ENCODE measurements around the gene PELI2.

The PELI2 gene

DNA sequence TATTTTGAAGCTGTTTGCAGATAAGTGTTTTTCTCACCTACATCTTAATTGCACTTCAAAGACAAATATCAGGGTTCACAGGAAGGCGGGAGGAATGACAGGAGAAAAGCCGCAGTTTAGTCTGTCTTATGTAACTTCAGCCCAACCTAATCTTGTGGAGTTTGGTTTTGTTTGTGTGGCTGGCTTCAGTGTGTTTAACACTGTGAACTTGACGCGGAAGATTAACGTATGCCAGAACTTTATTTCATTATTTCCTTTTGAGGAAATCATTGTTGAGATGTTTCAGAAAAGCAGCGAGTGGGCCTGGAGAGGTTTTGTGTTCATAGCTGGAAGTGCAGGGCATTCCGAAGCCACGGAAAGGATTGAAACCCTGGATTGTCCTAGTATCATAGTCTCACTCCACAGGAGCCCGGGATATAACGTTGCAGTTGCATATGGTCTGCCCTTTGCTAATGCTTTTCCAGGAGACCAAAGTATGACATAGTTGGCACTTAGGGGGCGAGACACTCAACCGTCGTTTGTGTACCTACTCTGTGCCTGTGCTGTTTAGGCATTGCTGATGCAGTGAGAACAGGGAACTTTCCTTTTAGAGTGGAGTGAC lies 2.0 kb downstream of the PELI2 start:
- DNase-seq, result no peak

DNA sequence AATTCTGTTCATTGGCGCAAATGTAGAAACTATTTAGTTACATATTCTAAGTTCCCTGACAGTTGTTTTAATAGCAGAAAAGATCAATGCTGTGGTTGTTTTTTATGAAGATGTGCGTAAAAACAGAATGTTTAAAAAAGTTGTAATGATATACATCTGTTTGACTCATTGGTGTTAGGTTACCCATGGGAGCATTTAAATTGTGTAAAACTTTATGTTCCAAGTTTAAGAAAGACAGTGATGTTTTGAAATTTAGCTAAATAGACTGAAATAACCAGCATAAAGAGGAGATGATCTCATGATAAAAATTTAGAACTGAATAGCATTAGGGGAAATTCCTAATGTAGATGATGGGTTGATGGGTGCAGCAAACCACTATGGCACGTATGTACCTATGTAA lies 3.6 kb downstream of the PELI2 start:
- DNase-seq, result no peak

DNA sequence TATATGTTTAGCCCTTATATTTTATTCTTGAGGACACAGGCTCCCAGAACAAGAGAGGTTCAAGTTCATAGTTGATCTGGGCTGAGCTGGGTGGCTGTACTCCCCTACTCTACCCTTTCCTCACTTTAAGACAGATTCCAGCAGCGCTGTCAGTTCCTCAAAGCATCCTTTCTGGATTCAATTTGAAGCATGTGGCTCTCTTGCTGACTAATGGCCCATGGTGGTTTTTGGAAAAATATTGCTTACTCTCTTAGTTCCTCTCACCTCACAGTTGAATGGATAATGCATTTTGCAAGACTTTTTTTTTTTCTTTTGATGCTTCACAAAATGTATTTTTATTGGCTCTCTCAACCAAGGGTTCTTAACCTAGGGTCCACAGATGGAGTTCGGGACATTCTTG lies 4.1 kb downstream of the PELI2 start:
- DNase-seq, result no peak

DNA sequence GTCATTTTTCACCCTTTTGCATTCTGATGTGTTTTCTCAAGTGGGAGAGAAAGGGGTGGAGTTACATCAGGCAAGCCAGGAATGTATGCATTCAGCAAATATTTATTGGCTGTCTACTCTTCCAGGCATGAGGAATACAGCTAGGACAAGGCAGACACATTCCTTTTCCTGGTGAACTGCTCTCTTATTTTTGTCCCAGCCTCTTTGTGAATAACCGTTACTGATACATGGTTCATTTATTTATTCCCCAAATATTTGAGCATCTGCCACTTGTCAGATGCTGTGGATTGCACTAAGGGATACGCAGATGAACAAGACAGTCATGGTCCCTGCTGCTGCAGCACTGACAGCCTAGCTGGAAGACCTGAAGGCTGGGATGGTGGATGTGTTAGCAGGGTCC lies 6.1 kb downstream of the PELI2 start:
- DNase-seq, result no peak

DNA sequence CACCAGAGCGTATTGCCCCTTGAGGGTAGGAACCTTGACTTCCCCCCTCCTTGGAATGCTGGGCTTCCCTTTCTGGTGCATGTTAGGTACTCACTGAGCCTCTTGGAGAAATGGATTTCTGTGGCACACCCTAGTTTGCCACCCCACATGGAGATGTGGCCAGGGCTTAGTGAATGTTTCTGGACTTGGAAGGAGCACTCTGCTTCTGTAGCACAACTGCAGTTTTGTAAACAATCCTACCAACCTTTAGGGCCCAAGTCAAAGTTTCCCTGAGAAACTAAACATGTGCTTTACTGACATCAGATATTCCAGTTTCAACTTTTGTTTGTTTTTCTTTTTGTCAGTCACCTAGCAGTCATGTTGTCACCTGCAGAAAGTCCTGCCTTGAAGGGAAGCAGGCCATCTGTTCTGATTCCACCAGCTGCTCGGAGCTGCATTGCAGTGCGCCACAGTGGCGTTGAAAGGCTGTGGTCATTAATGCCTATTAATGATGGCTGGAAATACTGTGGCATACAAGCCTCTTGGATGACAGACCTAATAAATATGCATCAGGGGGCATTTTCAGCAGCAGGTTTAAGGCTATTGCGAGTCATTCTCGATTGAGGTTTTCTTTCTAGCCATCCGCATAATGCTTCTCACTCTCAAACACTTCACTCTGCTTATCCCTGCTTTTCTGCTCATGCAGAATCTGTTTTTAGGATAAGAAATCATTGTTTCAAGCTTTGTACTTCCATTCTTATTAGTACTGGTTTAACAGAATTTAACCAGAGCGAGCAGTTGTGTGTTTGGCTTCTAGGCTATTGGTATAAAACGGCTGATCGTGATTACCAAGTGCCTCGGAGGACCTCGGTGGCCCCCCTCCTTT lies 7.8 kb downstream of the PELI2 start:
- no peak for DNase-seq

DNA sequence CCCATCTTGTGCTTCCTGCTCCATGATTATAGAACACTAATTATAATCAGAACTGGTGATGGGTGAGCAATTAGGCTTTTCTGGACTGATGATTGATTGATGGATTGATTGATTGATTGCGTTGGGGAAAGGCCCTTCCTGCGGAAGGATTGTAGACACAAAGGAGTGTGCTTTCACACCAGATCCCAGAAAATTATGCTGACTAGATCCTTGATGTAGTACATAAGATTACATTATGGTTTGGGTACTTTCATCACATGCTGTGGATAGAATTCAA lies 8.4 kb downstream of the PELI2 start:
- no peak for DNase-seq

DNA sequence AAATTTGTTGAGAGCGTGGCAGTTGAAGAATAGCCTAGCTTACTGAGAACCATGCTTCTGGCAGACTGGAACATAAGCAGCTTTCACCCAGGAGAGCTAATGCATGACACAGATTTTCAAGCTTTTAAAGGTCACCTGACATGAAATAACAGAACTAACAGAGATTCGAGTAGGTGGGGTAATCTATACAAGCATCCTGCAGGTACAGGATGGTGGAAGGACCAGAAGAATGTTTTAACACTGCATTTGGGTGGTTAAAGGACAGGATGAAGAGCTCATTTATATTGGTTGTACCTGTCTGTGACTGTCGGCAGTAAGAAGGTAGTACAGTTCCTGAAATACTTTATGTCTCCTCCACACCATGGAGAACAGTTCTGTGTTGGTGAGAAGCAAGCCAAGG lies 8.9 kb downstream of the PELI2 start:
- no peak for DNase-seq

DNA sequence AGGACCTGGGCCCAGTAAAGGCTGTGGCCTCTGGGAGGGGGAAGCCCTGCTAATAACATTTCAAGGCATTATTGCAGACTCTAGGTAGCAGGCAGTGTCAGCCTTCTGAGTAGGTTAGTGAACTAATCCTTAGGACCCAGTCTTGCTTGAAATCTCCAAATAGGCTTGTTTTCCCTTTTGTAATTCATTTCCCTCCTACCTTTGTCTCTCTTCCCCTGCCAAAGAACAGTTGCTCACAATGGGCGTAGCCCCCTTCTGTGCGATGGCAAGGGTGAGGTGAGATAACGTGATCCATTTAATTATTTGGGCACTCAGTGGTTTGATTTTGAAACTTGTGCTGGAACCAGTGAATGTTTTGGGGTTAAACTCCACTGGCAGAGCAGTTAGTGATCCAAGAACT lies 10.9 kb downstream of the PELI2 start:
- no peak for DNase-seq

DNA sequence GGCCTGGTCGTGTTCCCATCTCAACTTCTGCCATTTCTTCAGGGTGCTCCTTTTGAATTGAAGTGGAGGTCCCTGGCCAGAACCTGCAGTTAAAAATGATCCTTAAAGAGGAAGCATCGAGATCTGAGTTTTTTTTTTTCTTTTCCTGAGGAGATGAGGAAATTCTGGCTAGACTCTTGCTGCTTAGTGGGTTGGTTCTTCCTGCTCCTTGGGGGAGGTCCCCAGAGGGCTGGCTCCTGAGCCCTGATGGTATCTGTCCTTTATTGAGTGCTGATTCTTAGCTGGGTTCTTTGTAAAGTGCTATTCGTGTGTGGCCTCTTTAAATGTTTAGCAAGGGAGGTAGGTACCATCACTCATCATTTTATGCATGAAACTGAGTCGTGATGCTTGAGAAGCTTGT lies 11.7 kb downstream of the PELI2 start:
- DNase-seq, result no peak

DNA sequence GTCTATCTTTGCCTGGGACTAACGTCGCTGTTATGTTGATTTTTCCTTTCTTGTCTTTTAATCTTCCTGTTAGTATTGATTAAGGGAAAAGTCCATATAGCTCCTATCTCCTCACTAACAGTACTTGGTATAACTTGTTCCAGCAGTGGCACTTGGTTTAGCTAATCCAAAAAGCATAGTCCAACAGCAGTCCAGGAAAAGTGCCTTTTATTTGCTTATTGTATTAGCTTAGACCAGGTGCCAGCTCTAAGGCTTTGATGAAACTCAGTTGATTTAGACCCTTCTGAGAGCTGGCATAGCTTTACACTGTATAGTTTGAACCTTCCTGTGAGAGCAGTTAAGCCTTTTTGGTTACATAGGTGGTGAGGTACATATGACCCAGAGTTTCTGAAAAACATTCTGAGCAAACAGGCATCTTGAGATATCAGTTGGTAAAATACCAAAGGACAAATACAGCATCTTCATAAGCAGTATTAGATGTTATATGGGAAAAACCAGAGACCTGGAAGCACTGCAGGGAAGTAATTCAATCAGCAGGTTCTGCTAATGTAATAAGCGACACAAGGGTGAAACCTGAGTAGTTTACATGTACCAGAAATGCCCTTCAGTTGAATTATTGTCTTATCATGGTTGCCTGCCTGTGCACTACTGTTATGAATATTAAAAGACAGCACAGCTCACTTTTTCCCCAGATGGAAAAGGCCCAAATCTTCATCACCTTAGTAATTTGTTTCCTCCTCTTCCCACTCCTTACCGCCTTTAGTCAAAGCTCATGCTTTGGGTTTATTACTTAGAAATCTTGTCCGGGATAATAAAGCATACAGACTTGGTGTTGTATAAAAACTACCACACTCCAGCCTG lies 13.0 kb downstream of the PELI2 start:
- DNase-seq, result no peak

DNA sequence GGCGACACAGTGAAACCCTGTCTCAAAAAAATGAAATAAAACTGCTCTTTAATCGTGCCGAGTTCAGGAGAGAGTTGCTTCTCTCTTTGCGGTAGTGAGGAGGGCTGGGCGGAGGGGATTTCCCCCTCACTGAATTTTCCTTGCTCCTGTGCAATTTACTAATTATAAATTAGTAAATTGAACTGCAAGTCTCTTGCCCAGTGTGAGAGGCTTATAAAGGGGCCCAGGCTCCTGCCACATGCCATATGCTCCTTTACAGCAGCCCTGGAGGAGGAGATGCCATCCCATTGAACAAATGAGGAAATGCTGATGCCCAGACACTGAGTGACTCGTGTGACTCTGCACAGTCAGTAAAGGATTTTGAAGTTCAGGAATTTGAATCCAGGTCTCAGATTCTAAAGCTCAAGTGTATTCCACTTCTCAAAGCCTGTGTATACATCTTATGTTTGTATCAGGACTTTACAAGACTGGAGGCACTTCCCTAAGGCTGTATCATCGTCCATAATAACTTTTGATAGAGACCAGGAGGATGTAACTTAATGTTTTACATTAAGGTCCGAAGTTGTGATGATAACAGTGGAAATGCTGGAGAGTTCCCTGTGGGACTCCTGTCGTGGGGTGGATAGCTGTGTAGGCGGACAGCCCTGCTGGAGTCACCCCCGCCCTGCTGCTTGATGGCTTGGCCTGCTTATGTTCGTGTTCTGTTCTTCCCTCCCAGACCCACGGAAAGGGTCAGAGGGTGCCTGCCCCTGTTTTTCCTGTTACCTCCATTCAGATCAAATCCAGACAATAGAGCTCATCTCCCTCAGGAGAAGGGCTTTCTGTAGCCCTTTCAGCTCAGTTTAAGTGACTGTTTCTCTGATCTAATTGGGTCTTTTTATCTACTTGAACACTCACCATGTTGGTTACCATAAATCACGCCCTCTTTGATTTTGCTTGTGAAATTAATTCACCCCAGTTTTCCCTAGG lies 13.9 kb downstream of the PELI2 start:
- DNase-seq, result no peak

DNA sequence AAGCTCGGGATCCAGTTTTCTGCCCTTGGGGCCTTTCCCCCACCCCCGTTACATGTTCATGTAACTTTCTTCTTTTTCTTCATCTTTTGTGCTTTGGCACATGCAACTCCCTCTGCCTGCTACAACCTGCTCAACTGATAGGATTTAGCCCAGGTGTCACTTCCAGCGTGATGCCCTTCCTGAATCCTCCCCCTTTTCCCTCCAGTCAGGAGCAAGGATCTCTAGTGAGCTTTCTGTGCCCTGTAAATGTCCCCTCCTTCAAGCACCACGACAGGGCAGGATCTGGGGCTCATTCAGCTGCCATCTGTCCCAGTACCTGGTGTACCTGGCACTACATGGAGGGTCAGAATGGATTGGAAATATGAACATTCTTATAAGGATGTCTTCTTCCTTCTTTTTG lies 15.3 kb downstream of the PELI2 start:
- DNase-seq, result no peak

DNA sequence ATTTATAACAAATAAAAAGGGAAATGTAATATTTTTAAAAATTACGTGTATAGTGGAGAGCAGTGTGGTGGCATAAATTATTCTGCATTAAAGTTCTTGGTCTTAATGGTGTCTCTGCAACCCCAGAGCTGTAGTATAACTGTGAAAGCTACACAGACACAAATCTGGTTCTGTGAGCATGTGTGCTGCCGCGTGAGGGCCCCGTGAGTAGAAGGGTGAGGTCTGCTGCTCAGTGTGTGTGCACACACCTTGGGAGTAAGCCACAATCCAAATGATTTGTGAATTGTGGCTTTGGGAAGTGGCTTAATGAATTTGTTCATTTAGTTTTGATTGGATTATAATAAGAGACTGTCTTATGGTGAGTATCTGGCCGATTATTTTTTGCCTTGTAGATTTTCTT lies 16.8 kb downstream of the PELI2 start:
- DNase-seq, result no peak

DNA sequence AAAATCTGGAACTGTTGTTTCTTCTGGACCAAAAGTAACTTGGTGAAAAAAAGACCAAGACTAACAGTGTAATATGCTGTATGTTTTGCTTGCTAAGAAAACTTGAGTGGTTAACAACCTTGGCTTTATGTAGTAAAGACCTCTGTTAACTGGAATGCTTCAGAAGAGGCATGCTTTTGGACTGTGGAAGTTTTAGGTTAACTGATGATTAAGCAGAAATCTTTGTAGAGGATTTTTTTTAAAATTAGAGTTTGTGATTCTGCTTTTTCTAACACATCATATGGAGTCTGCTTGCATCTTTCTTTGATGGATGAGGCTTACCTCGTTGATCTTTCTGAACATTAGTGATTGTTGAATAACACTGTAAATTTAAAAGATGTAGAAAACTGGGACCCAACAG lies 17.5 kb downstream of the PELI2 start:
- DNase-seq, result no peak

DNA sequence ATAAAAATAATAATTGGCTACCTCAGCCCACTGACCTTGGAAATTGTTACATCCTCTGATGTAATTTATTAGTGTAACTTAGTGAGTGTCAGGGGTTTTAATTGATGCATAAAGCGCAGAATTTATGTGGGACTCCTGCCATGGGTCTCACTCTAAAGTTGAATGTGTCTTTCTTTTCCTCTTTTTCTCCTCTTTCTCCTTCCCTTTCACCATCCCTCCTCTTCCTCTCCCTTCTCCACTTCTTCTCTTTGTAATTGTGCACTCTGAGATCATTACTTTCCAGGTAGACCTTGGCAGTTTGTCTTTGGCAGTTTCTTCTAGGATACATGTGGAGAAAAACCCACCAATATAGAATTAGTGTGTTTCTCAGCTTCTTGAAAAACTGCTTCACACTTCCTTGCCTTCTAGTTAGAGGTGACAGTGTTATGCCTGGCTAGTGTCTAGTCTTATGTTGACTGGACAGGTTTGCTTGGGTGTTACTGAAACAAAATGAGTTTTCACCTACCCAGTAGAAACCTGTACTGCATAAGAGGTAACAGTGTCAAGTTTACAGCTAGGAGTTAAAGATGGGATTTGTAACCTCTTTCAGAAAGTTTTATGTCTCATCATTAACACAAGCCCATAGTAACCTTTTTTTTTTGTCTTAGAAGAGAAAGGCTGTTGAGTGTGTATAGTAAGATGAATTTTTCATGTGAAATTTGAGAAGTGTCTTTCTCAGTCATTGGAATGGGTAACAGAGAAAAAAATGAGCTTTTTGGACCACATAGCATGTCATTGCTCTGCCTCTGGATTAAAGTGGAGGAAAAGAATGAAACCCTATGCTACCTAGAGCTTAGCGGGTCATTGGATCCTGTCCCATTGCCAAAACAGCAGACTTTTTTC lies 18.6 kb downstream of the PELI2 start:
- DNase-seq, result no peak

DNA sequence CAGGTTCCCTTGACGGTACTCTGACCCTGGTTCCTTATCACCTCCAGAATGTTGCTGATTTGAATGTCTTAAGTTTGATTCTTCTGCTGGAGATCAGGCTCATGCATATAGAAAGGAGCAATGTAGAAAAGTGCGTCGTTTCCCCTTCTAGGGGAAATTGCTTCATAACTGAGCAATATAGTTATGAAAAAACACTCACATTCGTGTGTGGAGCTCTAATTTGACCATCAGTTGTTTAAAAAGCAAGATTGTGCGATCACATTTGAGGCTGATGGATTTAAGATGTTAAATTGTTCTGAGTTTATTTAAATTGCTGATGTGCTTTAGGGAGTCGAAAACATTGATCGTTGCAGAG lies 19.2 kb downstream of the PELI2 start:
- no peak for DNase-seq

DNA sequence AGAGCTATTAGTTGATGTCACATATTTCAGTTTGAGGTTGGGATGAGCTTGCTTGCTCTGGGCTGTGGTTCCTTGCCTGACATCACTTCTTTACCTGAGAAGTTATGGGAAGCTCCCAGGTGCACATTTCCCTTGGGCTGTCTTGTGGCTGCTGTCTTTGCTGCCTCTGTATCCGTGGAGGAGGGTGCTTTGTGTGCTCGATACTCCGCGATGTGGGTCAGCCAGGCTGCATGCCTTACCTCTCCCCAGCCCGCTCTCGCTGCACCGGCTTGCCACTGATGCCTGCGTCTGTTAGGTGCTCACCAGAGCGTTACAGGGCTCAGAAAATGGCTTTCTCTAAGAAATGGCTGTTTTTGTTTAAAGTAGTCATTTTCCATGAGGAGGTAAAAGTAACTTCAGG lies 19.6 kb downstream of the PELI2 start:
- no peak for DNase-seq

DNA sequence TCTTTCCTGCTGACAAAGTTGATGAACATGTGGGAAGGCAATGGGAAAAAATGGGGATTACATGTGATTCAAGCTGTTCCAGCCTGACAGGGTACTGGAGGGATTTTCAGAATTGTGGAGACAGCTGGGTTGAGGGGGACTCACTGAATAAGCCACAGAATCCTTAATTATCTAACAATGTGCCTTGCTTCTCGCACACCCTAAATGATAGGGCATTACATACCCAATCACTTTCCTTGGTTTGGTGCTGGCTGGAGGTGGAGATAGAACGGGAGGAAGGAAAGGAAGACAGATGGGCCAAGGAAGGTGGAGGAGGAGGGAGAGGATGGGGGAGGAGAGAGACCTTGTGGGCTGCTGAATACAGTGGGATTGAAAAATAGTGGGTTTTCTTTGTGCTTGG lies 20.7 kb downstream of the PELI2 start:
- no peak for DNase-seq

DNA sequence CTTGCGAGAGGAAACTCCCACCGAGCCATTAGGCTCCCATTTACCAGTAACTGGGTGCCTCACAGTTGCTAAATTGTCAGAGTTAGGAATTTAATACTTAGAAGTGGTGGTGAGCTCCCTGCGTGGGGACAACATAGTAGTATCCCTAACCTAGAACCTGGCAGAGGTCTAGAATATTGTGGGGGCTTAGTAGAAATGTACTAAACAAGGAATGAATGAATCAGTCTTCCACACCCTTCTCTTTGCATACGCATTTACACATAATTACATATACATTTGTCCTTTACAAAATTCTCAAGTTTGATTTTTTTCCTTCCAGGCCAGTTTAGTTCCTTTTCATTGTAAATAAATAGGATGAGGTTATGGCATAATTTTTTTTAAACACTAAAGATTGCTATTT lies 24.1 kb downstream of the PELI2 start:
- no peak for DNase-seq

DNA sequence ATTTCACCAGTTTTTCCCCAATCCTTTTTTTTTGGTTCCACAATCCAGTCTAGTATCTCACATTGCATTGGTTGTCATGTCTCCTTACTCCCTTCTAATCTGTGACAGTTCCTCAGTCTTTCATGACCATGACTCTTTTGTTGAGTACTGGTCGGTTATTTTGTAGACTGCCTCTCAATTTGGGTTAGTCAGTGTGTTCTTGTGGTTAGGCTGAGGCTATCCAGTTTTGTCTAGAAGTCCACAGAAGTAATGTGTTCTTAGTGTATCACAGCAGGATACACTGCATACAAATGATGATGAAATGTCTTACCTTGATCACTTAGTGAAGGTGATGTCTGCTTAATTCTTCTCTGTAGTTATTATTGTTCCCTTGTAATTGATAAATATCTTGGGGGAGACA lies 24.8 kb downstream of the PELI2 start:
- no peak for DNase-seq

DNA sequence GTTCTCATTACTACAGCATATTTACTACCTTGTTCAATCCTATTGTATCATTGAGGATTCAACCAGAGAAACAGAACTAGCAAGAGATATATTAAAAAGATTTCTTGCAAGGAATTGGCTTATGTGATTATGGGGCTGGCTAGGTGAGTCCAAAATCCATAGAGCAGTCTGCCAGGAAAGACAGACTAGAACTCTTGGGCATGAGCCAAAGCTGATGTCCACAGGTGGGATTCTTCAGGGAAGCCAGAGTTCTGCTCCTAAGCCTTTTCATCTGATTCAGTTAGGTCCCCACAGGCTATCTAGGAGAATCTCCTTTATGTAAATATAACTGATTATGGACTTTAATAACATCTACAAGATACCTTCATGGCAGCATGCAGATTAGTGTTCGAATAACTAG lies 26.0 kb downstream of the PELI2 start:
- DNase-seq, result no peak

DNA sequence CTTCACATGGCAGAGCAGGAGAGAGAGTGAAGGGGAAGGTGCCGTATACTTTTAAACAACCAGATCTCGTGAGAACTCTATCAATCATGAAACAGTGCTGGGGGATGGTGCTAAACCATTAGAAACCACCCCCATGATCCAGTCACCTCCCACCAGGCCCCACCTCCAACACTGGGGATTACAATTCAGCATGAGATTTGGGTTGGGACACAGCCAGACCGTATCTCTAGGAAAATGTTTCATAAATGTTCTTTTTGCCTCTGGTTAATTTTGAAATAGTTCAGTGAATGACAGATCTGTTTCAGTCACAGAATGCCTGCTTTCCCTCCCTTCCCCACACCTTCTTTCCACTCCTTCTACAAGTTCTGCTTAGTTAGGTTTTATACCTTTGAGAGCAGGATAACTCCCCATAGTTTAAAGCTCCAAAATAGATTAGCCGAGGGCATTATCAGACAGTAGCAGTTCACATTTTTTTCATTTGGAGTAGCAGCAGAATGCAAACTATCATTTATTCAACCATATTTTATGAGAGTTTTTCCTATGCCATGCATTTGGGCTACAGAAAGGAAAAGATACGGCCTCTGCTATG lies 27.1 kb downstream of the PELI2 start:
- no peak for DNase-seq
